Trophoblast cell (in vitro differentiated cells and primary cell): ENCODE measurements around the gene SNORC.

Experiments used
- DNase-seq, 2 donors: peaks; one replicate each; pipeline ENCODE4 v3.0.0-alpha.2; 2016
- H2AFZ ChIP-seq: 2 replicates; pipeline ENCODE4 v1.6.1; 2013; ENCODE audit warnings: low read length, moderate library complexity, mild to moderate bottlenecking; ENCODE audit not compliant: insufficient read depth, poor library complexity
- H2AK5ac ChIP-seq: 2 replicates; pipeline ENCODE4 v1.6.1; 2013; ENCODE audit warnings: mild to moderate bottlenecking, low read length
- H2BK120ac ChIP-seq: 2 replicates; pipeline ENCODE4 v1.6.1; 2013; ENCODE audit warnings: low read length, mild to moderate bottlenecking, moderate library complexity; ENCODE audit not compliant: insufficient read depth, poor library complexity
- H2BK12ac ChIP-seq: 2 replicates; pipeline ENCODE4 v1.6.1; 2013; ENCODE audit warnings: mild to moderate bottlenecking, low read length, moderate library complexity
- H2BK5ac ChIP-seq: 2 replicates; pipeline ENCODE4 v1.6.1; 2013; ENCODE audit warnings: low read length, low read depth, moderate library complexity, mild to moderate bottlenecking; ENCODE audit not compliant: poor library complexity
- H3K14ac ChIP-seq: 2 replicates; pipeline ENCODE4 v1.6.1; 2013; ENCODE audit warnings: mild to moderate bottlenecking, low read length
- H3K18ac ChIP-seq: 2 replicates; pipeline ENCODE4 v1.6.1; 2013; ENCODE audit warnings: mild to moderate bottlenecking, low read length
- H3K23ac ChIP-seq: 2 replicates; pipeline ENCODE4 v1.6.1; 2013; ENCODE audit warnings: low read length
- H3K27ac ChIP-seq: 2 replicates; pipeline ENCODE4 v1.5.1; 2013; ENCODE audit warnings: low read depth, mild to moderate bottlenecking, inconsistent platforms, low read length, moderate library complexity
- H3K27me3 ChIP-seq: 2 replicates; pipeline ENCODE4 v1.6.1; 2013; ENCODE audit warnings: inconsistent platforms, mild to moderate bottlenecking, low read length, moderate library complexity; ENCODE audit not compliant: insufficient read depth
- H3K36me3 ChIP-seq, 2 experiments: 1 replicate in 1 of 2; 2 replicates in 1 of 2; pipeline ENCODE4 v1.6.1; 2013; ENCODE audit warnings: low read length in 2 of 2, mild to moderate bottlenecking in 2 of 2, moderate library complexity in 1 of 2; ENCODE audit not compliant: insufficient read depth in 2 of 2, control insufficient read depth in 1 of 2
- H3K4ac ChIP-seq: 2 replicates; pipeline ENCODE4 v1.6.1; 2013; ENCODE audit warnings: low read depth, mild to moderate bottlenecking, low read length, moderate library complexity
- H3K4me1 ChIP-seq, 2 experiments: 1 replicate in 1 of 2; 2 replicates in 1 of 2; pipeline ENCODE4 v1.6.1; 2013; ENCODE audit warnings: low read length in 2 of 2, mild to moderate bottlenecking in 2 of 2, moderate library complexity in 1 of 2; ENCODE audit not compliant: insufficient read depth in 2 of 2, control insufficient read depth in 1 of 2
- H3K4me2 ChIP-seq: 2 replicates; pipeline ENCODE4 v1.6.1; 2013; ENCODE audit warnings: inconsistent platforms, mild to moderate bottlenecking, low read length, moderate library complexity
- H3K4me3 ChIP-seq: 2 replicates; pipeline ENCODE4 v1.5.1; 2013; ENCODE audit warnings: mild to moderate bottlenecking, low read depth, low read length, inconsistent platforms
- H3K79me1 ChIP-seq: one replicate; pipeline ENCODE4 v1.6.1; 2013; ENCODE audit warnings: low read length
- H3K79me2 ChIP-seq: 2 replicates; pipeline ENCODE4 v1.6.1; 2013; ENCODE audit warnings: low read length, mild to moderate bottlenecking; ENCODE audit not compliant: control insufficient read depth, insufficient read depth, poor library complexity
- H3K9ac ChIP-seq: 2 replicates; pipeline ENCODE4 v1.6.1; 2013; ENCODE audit warnings: mild to moderate bottlenecking, low read length
- H3K9me3 ChIP-seq: 2 replicates; pipeline ENCODE4 v1.6.1; 2013; ENCODE audit warnings: low read depth, mild to moderate bottlenecking, control low read depth, inconsistent platforms, low read length; ENCODE audit not compliant: insufficient read depth
- H4K12ac ChIP-seq: 2 replicates; pipeline ENCODE4 v1.6.1; 2013; ENCODE audit warnings: low read depth, mild to moderate bottlenecking, low read length, moderate library complexity
- H4K8ac ChIP-seq: 2 replicates; pipeline ENCODE4 v1.6.1; 2013; ENCODE audit warnings: low read depth, mild to moderate bottlenecking, low read length, moderate library complexity
- H4K91ac ChIP-seq: one replicate; pipeline ENCODE4 v1.6.1; 2013; ENCODE audit warnings: low read depth, mild to moderate bottlenecking, low read length, moderate library complexity
- WGBS: extraction: QIAGEN DNeasy Blood & Tissue Kit; methylation state at CpG from one replicate; pipeline ENCODE4 v1.1.7; 2013; ENCODE audit warnings: missing lambda C conversion rate; ENCODE audit not compliant: insufficient read length, insufficient coverage; ENCODE audit errors: extremely low coverage; 5-methylcytosine and 5-hydroxymethylcytosine counted together

The SNORC gene

GRCh38 chr2:232871418-232871834, 1.4 kb downstream of the SNORC start:
- Histone ChIP-seq H3K4me3 (no peak overlapping the region), H3K27me3 (peaks cover 9% of the 10 kb centered on the region), H3K23ac (no peak overlapping the region), H2BK12ac (no peak overlapping the region), H2AFZ (no peak overlapping the region), H3K4ac (no peak overlapping the region), H3K9ac (no peak overlapping the region), H2BK5ac (no peak overlapping the region), H3K9me3 (no peaks in the 10 kb centered on the region), H3K79me2 (no peaks in the 10 kb centered on the region), H3K4me2 (no peak overlapping the region), H3K4me1 (peaks cover 4 to 7% of the 10 kb centered on the region in 2 experiments), H4K12ac (no peak overlapping the region), H3K79me1 (no peaks in the 10 kb centered on the region), H4K91ac (no peak overlapping the region), H3K27ac (no peak overlapping the region), H3K14ac (no peak overlapping the region), H3K36me3 (peaks cover 0 to 3% of the 10 kb centered on the region in 2 experiments), H3K18ac (no peak overlapping the region), H2BK120ac (no peak overlapping the region), H2AK5ac (no peak overlapping the region), H4K8ac (no peak overlapping the region)
- no CpG with 5 or more reads among the region's 15 CpGs for WGBS
- no peak for DNase-seq

DNA sequence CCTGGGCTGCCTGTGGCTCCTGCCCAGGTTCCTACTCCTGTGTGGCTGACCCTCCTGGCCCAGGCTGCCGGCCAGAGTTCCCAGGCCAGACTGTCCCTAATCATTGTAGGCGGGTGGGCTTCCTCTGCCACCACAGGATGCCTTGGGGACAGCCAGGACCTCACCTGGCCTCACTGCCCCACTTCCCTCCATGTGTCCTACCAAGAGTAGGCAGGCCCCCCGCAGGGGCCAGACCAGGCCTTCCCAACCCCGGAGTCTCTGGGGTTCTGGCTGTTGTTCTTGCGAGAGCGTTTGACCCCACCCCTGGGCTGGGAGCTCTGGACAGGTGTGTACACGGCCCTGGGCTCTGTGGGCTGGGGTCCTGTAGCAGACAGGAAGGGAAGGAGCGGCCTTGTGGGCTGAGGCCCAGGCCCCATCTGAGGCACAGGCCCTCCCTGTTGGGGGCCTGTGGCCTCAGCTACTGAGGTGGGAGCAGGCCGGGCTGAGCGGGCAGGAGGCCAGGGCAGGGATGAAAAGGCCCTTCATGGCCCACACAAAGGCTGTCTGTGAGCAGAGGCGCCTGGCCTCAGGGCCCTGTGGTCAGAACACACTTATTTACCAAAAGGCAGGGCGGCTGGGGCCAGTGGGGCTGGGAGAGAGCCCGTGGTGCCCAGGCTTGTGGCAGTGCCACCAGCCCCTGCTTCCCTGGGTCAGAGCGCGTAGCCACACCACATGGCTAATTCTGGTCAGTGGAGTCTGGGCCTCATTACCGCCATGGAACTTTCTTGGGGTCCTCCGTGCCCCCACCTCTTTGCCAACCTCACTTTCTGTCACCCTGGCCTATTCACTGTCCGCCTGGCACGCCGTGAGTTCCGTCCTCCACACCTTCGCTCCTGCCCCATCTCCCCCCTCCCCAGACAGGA, 2.0 kb downstream of the SNORC start:
- no peak overlapping the region for H2AFZ ChIP-seq
- no peak overlapping the region for H2BK12ac ChIP-seq
- H3K79me1 ChIP-seq, result no peaks in the 10 kb centered on the region
- no peak overlapping the region for H2AK5ac ChIP-seq
- no peak overlapping the region for H3K4me3 ChIP-seq
- H3K14ac ChIP-seq, result no peak overlapping the region
- no peak overlapping the region for H4K12ac ChIP-seq
- H3K9me3 ChIP-seq, result no peaks in the 10 kb centered on the region
- DNase-seq, result no peak
- peaks cover 16% of the 10 kb centered on the region for H3K27me3 ChIP-seq
- no CpG with 5 or more reads among the region's 22 CpGs for WGBS
- no peak overlapping the region for H3K4me2 ChIP-seq
- no peaks in the 10 kb centered on the region for H3K79me2 ChIP-seq
- no peak overlapping the region for H3K27ac ChIP-seq
- H3K18ac ChIP-seq, result no peak overlapping the region
- no peak overlapping the region for H4K8ac ChIP-seq
- H4K91ac ChIP-seq, result no peak overlapping the region
- no peak overlapping the region for H3K4ac ChIP-seq
- no peak overlapping the region for H3K9ac ChIP-seq
- H3K4me1 ChIP-seq, result peaks cover 4 to 12% of the 10 kb centered on the region in 2 experiments
- H2BK5ac ChIP-seq, result no peak overlapping the region
- no peak overlapping the region for H3K23ac ChIP-seq
- H3K36me3 ChIP-seq, result peaks cover 0 to 3% of the 10 kb centered on the region in 2 experiments
- no peak overlapping the region for H2BK120ac ChIP-seq

DNA sequence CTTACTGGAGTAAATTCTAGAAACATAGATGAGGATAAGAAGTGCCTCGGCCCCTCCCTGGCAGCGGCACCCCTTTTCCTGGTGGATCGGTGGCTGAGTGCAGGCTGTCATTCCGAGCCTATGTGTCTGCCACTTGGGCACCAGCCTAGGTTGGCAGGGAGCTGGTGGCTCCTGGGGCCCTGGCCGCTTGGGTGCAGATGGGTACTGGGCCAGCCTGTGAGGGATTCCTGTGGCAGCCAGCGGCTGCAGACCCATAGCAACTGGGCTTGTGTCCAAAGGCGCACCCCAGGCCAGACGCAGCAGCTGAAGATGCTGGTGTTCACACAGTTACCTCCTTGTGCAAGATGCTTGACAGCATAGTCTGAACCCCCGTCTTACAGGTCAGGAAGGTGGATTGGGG, 2.8 kb downstream of the SNORC start:
- no peaks in the 10 kb centered on the region for H3K9me3 ChIP-seq
- no peak for DNase-seq

DNA sequence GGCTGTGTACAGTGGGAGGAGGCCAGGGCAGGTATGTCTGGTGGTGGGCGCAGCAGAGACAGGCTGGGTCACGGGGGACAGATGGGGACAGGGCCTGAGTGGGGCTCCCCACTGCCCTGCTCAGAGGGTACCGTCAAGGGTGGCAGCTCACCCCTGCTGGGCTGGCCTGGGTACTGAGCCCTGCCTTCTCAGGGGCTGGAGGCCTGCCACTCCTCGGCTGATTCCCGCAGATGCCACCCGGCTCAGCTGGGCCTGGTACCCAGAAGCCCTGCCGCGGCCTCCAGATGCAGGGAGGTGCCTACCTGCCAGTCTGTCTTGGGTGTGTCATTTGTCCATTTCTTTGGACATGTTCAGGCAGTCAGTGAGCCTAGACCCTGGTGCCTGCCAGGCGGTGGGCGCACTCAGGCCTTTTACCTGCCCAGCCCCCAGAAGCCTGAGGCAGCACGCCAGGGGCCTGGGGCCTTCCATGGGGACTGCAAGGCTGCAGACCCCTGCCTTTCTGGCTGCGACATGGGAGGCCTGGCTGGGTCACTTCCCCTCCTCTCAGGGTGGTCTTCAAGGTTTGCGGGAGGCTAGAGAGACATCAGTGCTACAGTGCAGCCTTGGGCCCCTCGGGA, 3.3 kb downstream of the SNORC start:
- no peak overlapping the region for H3K4ac ChIP-seq
- H4K91ac ChIP-seq, result no peak overlapping the region
- no peaks in the 10 kb centered on the region for H3K9me3 ChIP-seq
- no peak overlapping the region for H2AFZ ChIP-seq
- no peak overlapping the region for H3K4me2 ChIP-seq
- peaks cover 0 to 1% of the 10 kb centered on the region in 2 experiments for H3K36me3 ChIP-seq
- H2BK120ac ChIP-seq, result no peak overlapping the region
- H2AK5ac ChIP-seq, result no peak overlapping the region
- H3K27me3 ChIP-seq, result peaks cover 17% of the 10 kb centered on the region
- no peak overlapping the region for H3K4me3 ChIP-seq
- no peak overlapping the region for H4K8ac ChIP-seq
- H2BK12ac ChIP-seq, result no peak overlapping the region
- no CpG with 5 or more reads among the region's 14 CpGs for WGBS
- H3K14ac ChIP-seq, result no peak overlapping the region
- no peak overlapping the region for H3K27ac ChIP-seq
- no peaks in the 10 kb centered on the region for H3K79me2 ChIP-seq
- no peak overlapping the region for H2BK5ac ChIP-seq
- peaks cover 4 to 12% of the 10 kb centered on the region in 2 experiments for H3K4me1 ChIP-seq
- H3K23ac ChIP-seq, result no peak overlapping the region
- no peak overlapping the region for H3K18ac ChIP-seq
- H4K12ac ChIP-seq, result no peak overlapping the region
- DNase-seq, result no peak
- H3K79me1 ChIP-seq, result no peaks in the 10 kb centered on the region
- H3K9ac ChIP-seq, result no peak overlapping the region

More for the DNA sequence above, 2.8 kb downstream of the SNORC start:
- peaks cover 0 to 1% of the 10 kb centered on the region in 2 experiments for H3K36me3 ChIP-seq
- H3K18ac ChIP-seq, result no peak overlapping the region
- H3K4ac ChIP-seq, result no peak overlapping the region
- peaks cover 4 to 12% of the 10 kb centered on the region in 2 experiments for H3K4me1 ChIP-seq
- H3K9ac ChIP-seq, result no peak overlapping the region
- H3K4me3 ChIP-seq, result no peak overlapping the region
- H2AFZ ChIP-seq, result no peak overlapping the region
- no peak overlapping the region for H3K4me2 ChIP-seq
- no peak overlapping the region for H3K23ac ChIP-seq
- WGBS, result no CpG with 5 or more reads among the region's 9 CpGs
- no peak overlapping the region for H3K14ac ChIP-seq
- no peak overlapping the region for H4K91ac ChIP-seq
- H2BK120ac ChIP-seq, result no peak overlapping the region
- H3K79me2 ChIP-seq, result no peaks in the 10 kb centered on the region
- no peak overlapping the region for H2BK12ac ChIP-seq
- no peaks in the 10 kb centered on the region for H3K79me1 ChIP-seq
- H4K8ac ChIP-seq, result no peak overlapping the region
- no peak overlapping the region for H2BK5ac ChIP-seq
- H2AK5ac ChIP-seq, result no peak overlapping the region
- H3K27ac ChIP-seq, result no peak overlapping the region
- no peak overlapping the region for H4K12ac ChIP-seq
- peaks cover 17% of the 10 kb centered on the region for H3K27me3 ChIP-seq
